IMR-90 (cell line): Measurements from ENCODE around the gene LRRC47.

ENCODE experiments used
- BHLHE40 ChIP-seq: fragments of 150-350 bp; IDR thresholded peaks from 2 replicates; pipeline ENCODE4 v1.6.1; 2016; ENCODE audit warnings: mild to moderate bottlenecking, low read depth, low read length
- CHD1 ChIP-seq: IDR thresholded peaks from 2 replicates; pipeline ENCODE4 v1.6.1; 2012; ENCODE audit warnings: low read depth, low read length, improper control_type of control experiment
- ELK1 ChIP-seq: fragments of 150-350 bp; IDR thresholded peaks from 2 replicates; pipeline ENCODE4 v1.6.1; 2016; ENCODE audit warnings: low read depth, mild to moderate bottlenecking, low read length, moderate library complexity, borderline replicate concordance
- FOS ChIP-seq: fragments of 150-350 bp; IDR thresholded peaks from 2 replicates; pipeline ENCODE4 v1.6.1; 2016; ENCODE audit warnings: low read depth, low read length
- MAZ ChIP-seq: IDR thresholded peaks from 2 replicates; pipeline ENCODE4 v1.6.1; 2012; ENCODE audit warnings: low read depth, mild to moderate bottlenecking, low read length, improper control_type of control experiment, moderate library complexity, borderline replicate concordance
- POLR2A ChIP-seq: IDR thresholded peaks from 2 replicates; pipeline ENCODE4 v1.6.1; 2012; ENCODE audit warnings: mild to moderate bottlenecking, low read depth, low read length
- RAD21 ChIP-seq: IDR thresholded peaks from 2 replicates; pipeline ENCODE4 v1.6.1; 2012; ENCODE audit warnings: low read length, improper control_type of control experiment
- RCOR1 ChIP-seq: IDR thresholded peaks from 2 replicates; pipeline ENCODE4 v1.6.1; 2012; ENCODE audit warnings: mild to moderate bottlenecking, low read length, improper control_type of control experiment; ENCODE audit not compliant: insufficient replicate concordance
- RFX5 ChIP-seq: IDR thresholded peaks from 2 replicates; pipeline ENCODE4 v1.8.0; 2012; ENCODE audit warnings: low read depth, mild to moderate bottlenecking, low read length, moderate library complexity
- SMC3 ChIP-seq: fragments of 150-350 bp; IDR thresholded peaks from 2 replicates; pipeline ENCODE4 v1.6.1; 2016; ENCODE audit warnings: low read depth, mild to moderate bottlenecking, antibody characterized with exemption, low read length, moderate library complexity
- TF ChIP-seq, protein P1 (sequence below): conservative IDR thresholded peaks from 2 replicates; pipeline ENCODE4 v1.5.1; 2012; ENCODE audit warnings: mild to moderate bottlenecking, low read depth, low read length, improper control_type of control experiment
- TF ChIP-seq, protein P2 (sequence below): fragments of 150-350 bp; IDR thresholded peaks from 2 replicates; pipeline ENCODE4 v1.6.1; 2017; ENCODE audit warnings: mild to moderate bottlenecking, antibody characterized with exemption, low read length, low read depth

DNA sequence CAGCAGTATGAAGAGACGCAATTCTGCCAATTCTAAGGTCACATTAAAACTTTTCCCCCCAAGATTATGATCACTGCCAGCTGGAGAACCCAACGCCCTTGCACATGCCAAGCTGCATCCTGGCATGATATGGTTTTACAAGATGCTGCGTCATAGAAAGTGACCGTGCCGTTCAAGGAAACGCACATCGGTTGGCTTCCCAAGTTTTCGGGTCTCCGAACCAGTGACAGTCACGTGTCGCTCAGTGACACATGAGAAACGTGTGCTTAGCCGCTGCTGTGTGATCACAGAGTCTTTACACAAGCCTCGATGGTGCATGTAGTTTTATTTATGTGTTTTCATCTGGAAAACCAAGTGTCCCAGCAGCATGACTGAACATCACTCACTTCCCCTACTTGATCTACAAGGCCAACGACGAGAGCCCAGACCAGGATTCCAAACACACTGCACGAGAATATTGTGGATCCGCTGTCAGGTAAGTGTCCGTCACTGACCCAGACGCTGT lies 16.3 kb downstream of the LRRC47 start:
- TF ChIP-seq, protein P1, sequence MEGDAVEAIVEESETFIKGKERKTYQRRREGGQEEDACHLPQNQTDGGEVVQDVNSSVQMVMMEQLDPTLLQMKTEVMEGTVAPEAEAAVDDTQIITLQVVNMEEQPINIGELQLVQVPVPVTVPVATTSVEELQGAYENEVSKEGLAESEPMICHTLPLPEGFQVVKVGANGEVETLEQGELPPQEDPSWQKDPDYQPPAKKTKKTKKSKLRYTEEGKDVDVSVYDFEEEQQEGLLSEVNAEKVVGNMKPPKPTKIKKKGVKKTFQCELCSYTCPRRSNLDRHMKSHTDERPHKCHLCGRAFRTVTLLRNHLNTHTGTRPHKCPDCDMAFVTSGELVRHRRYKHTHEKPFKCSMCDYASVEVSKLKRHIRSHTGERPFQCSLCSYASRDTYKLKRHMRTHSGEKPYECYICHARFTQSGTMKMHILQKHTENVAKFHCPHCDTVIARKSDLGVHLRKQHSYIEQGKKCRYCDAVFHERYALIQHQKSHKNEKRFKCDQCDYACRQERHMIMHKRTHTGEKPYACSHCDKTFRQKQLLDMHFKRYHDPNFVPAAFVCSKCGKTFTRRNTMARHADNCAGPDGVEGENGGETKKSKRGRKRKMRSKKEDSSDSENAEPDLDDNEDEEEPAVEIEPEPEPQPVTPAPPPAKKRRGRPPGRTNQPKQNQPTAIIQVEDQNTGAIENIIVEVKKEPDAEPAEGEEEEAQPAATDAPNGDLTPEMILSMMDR = no peak
- TF ChIP-seq POLR2A = no peak
- TF ChIP-seq, protein P2, sequence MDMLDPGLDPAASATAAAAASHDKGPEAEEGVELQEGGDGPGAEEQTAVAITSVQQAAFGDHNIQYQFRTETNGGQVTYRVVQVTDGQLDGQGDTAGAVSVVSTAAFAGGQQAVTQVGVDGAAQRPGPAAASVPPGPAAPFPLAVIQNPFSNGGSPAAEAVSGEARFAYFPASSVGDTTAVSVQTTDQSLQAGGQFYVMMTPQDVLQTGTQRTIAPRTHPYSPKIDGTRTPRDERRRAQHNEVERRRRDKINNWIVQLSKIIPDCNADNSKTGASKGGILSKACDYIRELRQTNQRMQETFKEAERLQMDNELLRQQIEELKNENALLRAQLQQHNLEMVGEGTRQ = no peak
- TF ChIP-seq RAD21 = no peak
- TF ChIP-seq SMC3 = no peak
- no peak for TF ChIP-seq BHLHE40
- TF ChIP-seq RFX5 = no peak
- TF ChIP-seq RCOR1 = no peak
- TF ChIP-seq CHD1 = no peak
- no peak for TF ChIP-seq ELK1
- no peak for TF ChIP-seq MAZ
- no peak for TF ChIP-seq FOS
